Adrenal gland (tissue), 12 donors: ENCODE results near the gene MAST4. TPM values are rescaled to one million over a fixed set of nuclear protein-coding genes. Genes with fewer than 3 reads are reported as not detected.

Experiments
- DNase-seq, 7 donors: peaks; one replicate each; pipeline ENCODE4 v3.0.0-alpha.2; 2019 to 2020
- H3K27ac ChIP-seq, 5 donors: fragments of 200-600 bp; sonication (generic) in 4 of 5; 1 replicate in 3 of 5; 2 replicates in 2 of 5; pipeline versions ENCODE4 v1.5.1 to v1.8.0; 2016 to 2020; ENCODE audit warnings: mild to moderate bottlenecking in 1 of 5
- H3K27me3 ChIP-seq: fragments of 200-600 bp; 2 replicates; pipeline ENCODE4 v1.8.0; 2021
- H3K36me3 ChIP-seq, 2 donors: fragments of 200-600 bp; replicated peaks in 1 of 2; 1 replicate in 1 of 2; 2 replicates in 1 of 2; pipeline versions ENCODE4 v1.5.1 to v1.8.0; 2018 to 2022
- H3K4me1 ChIP-seq, 2 donors: fragments of 200-600 bp; replicated peaks in 1 of 2; 1 replicate in 1 of 2; 2 replicates in 1 of 2; pipeline versions ENCODE4 v1.5.1 to v1.8.0; 2018 to 2021
- H3K4me3 ChIP-seq, 4 donors: fragments of 200-600 bp; sonication (generic) in 3 of 4; one replicate each; pipeline ENCODE4 v1.5.1; 2016 to 2018
- H3K9me3 ChIP-seq, 3 donors: fragments of 200-600 bp; sonication (generic) in 1 of 3; replicated peaks in 1 of 3; 1 replicate in 2 of 3; 2 replicates in 1 of 3; pipeline versions ENCODE4 v1.5.1 to v1.8.0; 2016 to 2021
- POLR2A ChIP-seq, 2 donors: fragments of 450-650 bp; IDR thresholded peaks; one replicate each; pipeline ENCODE4 v1.6.1; 2017; ENCODE audit warnings: antibody characterized with exemption in 2 of 2, mild to moderate bottlenecking in 2 of 2, moderate library complexity in 1 of 2
- WGBS, 4 donors: extraction: QIAGEN DNeasy Blood & Tissue Kit in 2 of 4; methylation state at CpG; one replicate each; pipeline versions ENCODE4 v1.1.5 to v1.1.7; 2013 to 2017; 5-methylcytosine and 5-hydroxymethylcytosine counted together
- intact Hi-C, 2 donors: fragments of 100-400 bp; cut with DNase I; formaldehyde crosslinking; loops; one replicate each; pipeline versions ENCODE4 v1.14.1 to v1.15.0; 2022 to 2023
- polyA plus RNA-seq, 3 donors: library from polyadenylated mRNA; stranded (reverse); fragments of 200-250 nt in 2 of 3; fragments of 350-450 nt in 1 of 3; fragmentation: Illumina TruSeq in 1 of 3; extraction: RNeasy Lipid Tissue Mini Kit (QIAGEN cat#74804) in 1 of 3; gene quantifications; one replicate each; pipeline ENCODE4 v1.2.3, GENCODE V29; 2013 to 2014
- total RNA-seq, 9 donors: library from RNA; depleted of rRNA in 4 of 9; stranded (reverse); fragments of >200 nt in 4 of 9; fragments of 120-200 nt in 1 of 9; fragmentation: NEBNext Ultra II Directional in 1 of 9; extraction: Animal tissue kit (Norgen Biotek cat#: 25700) in 1 of 9; gene quantifications; one replicate each; pipeline versions ENCODE4 v1.1.0 to v1.2.4, GENCODE V29; 2013 to 2023
- TF ChIP-seq, protein P1 (sequence below), 6 experiments: fragments of 450-650 bp in 4 of 6; fragments of 200-600 bp in 2 of 6; sonication (generic) in 1 of 6; IDR thresholded peaks; 1 replicate in 5 of 6; 2 replicates in 1 of 6; pipeline versions ENCODE4 v1.5.1 to v1.8.0; 2016 to 2021; ENCODE audit warnings: antibody characterized with exemption in 6 of 6, mild to moderate bottlenecking in 2 of 6, moderate library complexity in 1 of 6
- donor health status: healthy with polysubstance abuse.
- donor health status: Bipolar disorder and iron deficiency.
- donor health status: DM: yes; HTN: yes; CAD: no.
- donor health status: DM: no; HTN: no; CAD: no.
- donor health status: DM: no; HTN: no; CAD: no.
- donor health status: DM: yes; HTN: yes; CAD: no.

The MAST4 gene
- total and polyA plus RNA-seq, 12 donors, result 12.3 to 95.0 (median 42.8) TPM

DNA sequence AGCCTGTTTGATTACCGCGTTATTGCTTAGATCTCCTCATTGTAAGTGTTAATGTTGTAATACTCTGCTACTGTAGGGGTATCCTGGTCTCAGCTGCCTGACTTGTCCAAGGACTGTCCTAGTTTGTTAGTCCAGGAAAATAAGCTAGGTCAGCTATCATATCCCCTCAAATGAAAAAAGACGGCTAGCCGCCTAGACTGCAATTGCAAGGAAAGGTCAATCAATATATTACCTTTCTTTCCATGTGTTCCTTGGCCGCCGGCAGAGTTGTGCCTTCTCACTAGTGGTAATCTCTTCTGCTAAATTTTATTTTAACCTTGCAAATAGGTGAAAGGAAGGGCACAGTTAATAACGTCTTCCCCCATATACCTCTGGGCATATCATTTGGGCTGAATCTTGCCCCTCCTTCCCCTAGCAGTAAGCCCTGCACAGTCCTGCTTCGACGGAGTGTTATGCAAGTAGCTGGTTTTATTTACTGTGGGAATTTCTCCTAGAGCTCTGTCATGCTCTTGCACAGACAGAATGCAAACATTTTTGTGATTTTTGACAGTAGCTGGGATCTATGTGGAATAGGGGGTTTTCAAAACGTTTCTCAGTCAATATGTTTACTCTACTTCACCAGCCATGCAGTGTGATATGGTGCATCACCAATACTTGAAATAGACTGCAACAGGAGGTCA, 288.5 kb downstream of the MAST4 start:
- intact Hi-C loops, result no loop called here

DNA sequence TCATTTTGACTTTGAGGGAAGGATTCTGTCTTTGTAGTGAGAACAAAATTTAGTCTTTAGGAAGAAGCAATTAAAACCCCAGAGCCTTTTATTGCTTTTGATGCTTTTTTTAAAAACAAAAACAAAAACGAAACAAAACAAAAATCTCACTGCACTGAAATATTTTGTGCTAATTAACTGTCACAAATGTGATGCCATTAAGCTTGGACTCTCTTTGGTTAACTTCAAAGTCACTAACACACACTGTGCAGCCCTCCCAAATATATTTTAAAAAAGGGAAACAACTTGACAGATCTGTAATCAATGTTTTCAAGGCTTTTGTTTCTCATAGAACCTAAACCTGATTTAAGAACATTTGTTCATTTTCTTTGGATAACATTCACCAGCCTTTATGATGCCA, 290.7 kb downstream of the MAST4 start:
- TF ChIP-seq, protein P1, sequence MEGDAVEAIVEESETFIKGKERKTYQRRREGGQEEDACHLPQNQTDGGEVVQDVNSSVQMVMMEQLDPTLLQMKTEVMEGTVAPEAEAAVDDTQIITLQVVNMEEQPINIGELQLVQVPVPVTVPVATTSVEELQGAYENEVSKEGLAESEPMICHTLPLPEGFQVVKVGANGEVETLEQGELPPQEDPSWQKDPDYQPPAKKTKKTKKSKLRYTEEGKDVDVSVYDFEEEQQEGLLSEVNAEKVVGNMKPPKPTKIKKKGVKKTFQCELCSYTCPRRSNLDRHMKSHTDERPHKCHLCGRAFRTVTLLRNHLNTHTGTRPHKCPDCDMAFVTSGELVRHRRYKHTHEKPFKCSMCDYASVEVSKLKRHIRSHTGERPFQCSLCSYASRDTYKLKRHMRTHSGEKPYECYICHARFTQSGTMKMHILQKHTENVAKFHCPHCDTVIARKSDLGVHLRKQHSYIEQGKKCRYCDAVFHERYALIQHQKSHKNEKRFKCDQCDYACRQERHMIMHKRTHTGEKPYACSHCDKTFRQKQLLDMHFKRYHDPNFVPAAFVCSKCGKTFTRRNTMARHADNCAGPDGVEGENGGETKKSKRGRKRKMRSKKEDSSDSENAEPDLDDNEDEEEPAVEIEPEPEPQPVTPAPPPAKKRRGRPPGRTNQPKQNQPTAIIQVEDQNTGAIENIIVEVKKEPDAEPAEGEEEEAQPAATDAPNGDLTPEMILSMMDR (IDR thresholded peaks at IDR 0.05), result no peak
- TF ChIP-seq POLR2A (IDR thresholded peaks at IDR 0.05), result no peak
- no peak overlapping the region for H3K4me3 ChIP-seq
- H3K27me3 ChIP-seq, result no peaks in the 10 kb centered on the region
- DNase-seq, result no peak
- intact Hi-C loops, result no loop called here
- peaks cover 6 to 20% of the 10 kb centered on the region in 2 donors for H3K4me1 ChIP-seq
- H3K9me3 ChIP-seq, result no peaks in the 10 kb centered on the region
- H3K27ac ChIP-seq, result no peak overlapping the region
- H3K36me3 ChIP-seq, result no peaks in the 10 kb centered on the region
- 63 to 71% (median 69%) methylated on average over 1 of the region's 1 CpG for WGBS, 4 donors

More for the DNA sequence above, 288.5 kb downstream of the MAST4 start:
- Histone ChIP-seq H3K9me3 (no peaks in the 10 kb centered on the region), H3K27me3 (no peaks in the 10 kb centered on the region), H3K4me1 (peaks cover 10 to 29% of the 10 kb centered on the region in 2 donors), H3K4me3 (no peak overlapping the region), H3K27ac (no peak overlapping the region), H3K36me3 (no peaks in the 10 kb centered on the region)
- no peak for TF ChIP-seq POLR2A (IDR thresholded peaks at IDR 0.05)
- TF ChIP-seq, protein P1 (IDR thresholded peaks at IDR 0.05), result no peak
- 76 to 95% (median 89%) methylated on average over 10 of the region's 10 CpGs for WGBS, 4 donors
- no peak for DNase-seq

DNA sequence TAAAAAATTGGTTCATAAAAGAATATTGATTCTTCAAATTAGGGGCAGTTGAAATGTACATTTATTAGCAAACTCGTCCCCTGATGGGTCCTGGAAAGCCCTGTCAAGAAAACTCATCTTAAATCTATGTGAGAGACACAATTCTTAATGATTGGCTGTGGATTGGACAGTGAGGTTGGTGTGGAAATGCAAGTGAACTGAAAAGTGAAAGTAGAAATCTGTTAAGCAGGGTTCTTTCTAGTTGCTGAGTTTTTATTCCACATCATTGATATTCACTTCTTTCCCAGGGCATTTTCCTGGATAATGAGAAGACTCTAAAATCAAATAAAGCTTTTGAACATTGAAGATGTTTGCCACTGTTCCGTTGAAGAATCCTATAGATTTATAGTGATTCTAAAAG, 292.4 kb downstream of the MAST4 start:
- Histone ChIP-seq H3K27ac (no peak overlapping the region), H3K4me1 (peaks cover 0 to 11% of the 10 kb centered on the region in 2 donors), H3K4me3 (no peak overlapping the region), H3K9me3 (no peaks in the 10 kb centered on the region), H3K36me3 (no peaks in the 10 kb centered on the region), H3K27me3 (no peaks in the 10 kb centered on the region)
- 37 to 59% (median 40%) methylated on average over 2 of the region's 2 CpGs for WGBS, 4 donors
- no peak for DNase-seq
- intact Hi-C loops, result no loop called here
- TF ChIP-seq, protein P1 (IDR thresholded peaks at IDR 0.05), result no peak
- TF ChIP-seq POLR2A (IDR thresholded peaks at IDR 0.05), result no peak

DNA sequence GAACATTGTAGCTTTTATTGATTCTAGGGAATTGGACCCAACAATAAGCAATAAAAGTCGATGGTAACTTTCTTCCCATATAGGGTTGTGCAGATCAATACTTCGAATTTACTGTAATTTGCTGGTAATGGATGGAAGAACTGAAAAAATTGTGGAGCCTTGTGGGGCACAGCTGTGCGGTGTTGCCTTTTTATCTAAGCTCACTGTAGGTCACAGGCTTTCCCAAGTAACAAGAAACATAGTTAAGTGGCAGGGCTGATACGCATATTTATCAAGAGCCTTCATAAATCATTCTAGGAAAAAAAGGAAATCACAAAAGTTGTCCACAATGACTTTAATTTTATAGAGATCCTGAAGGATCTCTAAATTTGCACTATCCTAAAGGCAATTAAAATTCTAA, 292.9 kb downstream of the MAST4 start:
- Histone ChIP-seq H3K27ac (no peak overlapping the region), H3K4me3 (no peak overlapping the region), H3K9me3 (no peaks in the 10 kb centered on the region), H3K4me1 (peaks cover 0 to 11% of the 10 kb centered on the region in 2 donors), H3K36me3 (no peaks in the 10 kb centered on the region), H3K27me3 (no peaks in the 10 kb centered on the region)
- intact Hi-C loops, result no loop called here
- TF ChIP-seq, protein P1 (IDR thresholded peaks at IDR 0.05), result no peak
- TF ChIP-seq POLR2A (IDR thresholded peaks at IDR 0.05), result no peak
- WGBS, 4 donors, result 54 to 69% (median 68%) methylated on average over 4 of the region's 4 CpGs
- no peak for DNase-seq
